HG03460 (cell line): ENCODE measurements around the gene ZFYVE9.
"Not testable (repeated sequence)": the region's sequence is repeated elsewhere in the genome, so short reads cannot be mapped to it uniquely, and the experiment has no call there.

Source experiments
- ATAC-seq: cut with Tn5 transposase; IDR thresholded peaks from one replicate; pipeline ENCODE4 v1.9.1; 2021; ENCODE audit not compliant: unreplicated experiment

The ZFYVE9 gene

GRCh38 chr1:52141513-52142219 is at the start of gene ZFYVE9:
ZFYVE9 (plus strand) TSS chr1:52142089; CDS start chr1:52233207, 91,118 bp downstream.
- ATAC-seq, result peak; percentile 63

GRCh38 chr1:52094300-52094699 is 47.6 kb upstream of the ZFYVE9 start:
- ATAC-seq, result not testable (repeated sequence)

- ATAC-seq, result no peak
These were observed 45.7 kb upstream of the ZFYVE9 start for GRCh38 chr1:52096216-52096615.

GRCh38 chr1:52098139-52098871 is 43.6 kb upstream of the ZFYVE9 start:
- no peak for ATAC-seq

- ATAC-seq, result no peak
These were observed 39.4 kb upstream of the ZFYVE9 start for GRCh38 chr1:52102336-52103013.

- no peak for ATAC-seq
These were observed 30.4 kb upstream of the ZFYVE9 start for GRCh38 chr1:52111492-52111891.

- ATAC-seq, result no peak
These were observed 29.4 kb upstream of the ZFYVE9 start for GRCh38 chr1:52112489-52112888.

- ATAC-seq, result no peak
These were observed 22.4 kb upstream of the ZFYVE9 start for GRCh38 chr1:52119301-52120079.

GRCh38 chr1:52122384-52122783 is 19.5 kb upstream of the ZFYVE9 start:
- ATAC-seq, result no peak

GRCh38 chr1:52123622-52124021 is 18.3 kb upstream of the ZFYVE9 start:
- ATAC-seq, result no peak

- ATAC-seq, result no peak
These were observed 16.0 kb upstream of the ZFYVE9 start for GRCh38 chr1:52125736-52126359.

- ATAC-seq, result no peak
These were observed 14.4 kb upstream of the ZFYVE9 start for GRCh38 chr1:52127181-52128180.

GRCh38 chr1:52139817-52140540 is 1.9 kb upstream of the ZFYVE9 start:
- ATAC-seq, result peak; percentile 43

GRCh38 chr1:52140633-52141512 is 1.0 kb upstream of the ZFYVE9 start:
- ATAC-seq, result no peak

- peak; percentile 37 for ATAC-seq
These were observed 613 bp downstream of the ZFYVE9 start for GRCh38 chr1:52142220-52143183.

GRCh38 chr1:52145137-52145536 is 3.2 kb downstream of the ZFYVE9 start:
- ATAC-seq, result no peak

GRCh38 chr1:52150445-52150844 is 8.6 kb downstream of the ZFYVE9 start:
- not testable (repeated sequence) for ATAC-seq
